ENCODE data around the gene FAM210B.

DNA sequence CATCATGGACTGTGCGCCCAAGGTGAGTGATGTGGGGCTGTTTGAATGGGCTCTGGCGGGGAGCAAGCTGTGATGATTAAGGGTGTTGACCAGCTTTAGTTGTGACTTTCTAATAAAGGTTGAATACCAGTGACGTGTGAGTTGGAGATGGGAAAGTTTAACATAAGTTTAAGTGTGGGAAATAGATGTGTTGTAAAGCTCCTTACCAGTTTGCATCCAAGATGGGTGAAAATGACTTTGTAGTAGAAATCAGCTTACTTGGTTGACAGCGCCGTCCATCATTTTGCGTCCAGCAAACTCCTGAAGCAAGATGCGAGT is 53.7 kb downstream of the FAM210B start:
- TF ChIP-seq, protein P1, sequence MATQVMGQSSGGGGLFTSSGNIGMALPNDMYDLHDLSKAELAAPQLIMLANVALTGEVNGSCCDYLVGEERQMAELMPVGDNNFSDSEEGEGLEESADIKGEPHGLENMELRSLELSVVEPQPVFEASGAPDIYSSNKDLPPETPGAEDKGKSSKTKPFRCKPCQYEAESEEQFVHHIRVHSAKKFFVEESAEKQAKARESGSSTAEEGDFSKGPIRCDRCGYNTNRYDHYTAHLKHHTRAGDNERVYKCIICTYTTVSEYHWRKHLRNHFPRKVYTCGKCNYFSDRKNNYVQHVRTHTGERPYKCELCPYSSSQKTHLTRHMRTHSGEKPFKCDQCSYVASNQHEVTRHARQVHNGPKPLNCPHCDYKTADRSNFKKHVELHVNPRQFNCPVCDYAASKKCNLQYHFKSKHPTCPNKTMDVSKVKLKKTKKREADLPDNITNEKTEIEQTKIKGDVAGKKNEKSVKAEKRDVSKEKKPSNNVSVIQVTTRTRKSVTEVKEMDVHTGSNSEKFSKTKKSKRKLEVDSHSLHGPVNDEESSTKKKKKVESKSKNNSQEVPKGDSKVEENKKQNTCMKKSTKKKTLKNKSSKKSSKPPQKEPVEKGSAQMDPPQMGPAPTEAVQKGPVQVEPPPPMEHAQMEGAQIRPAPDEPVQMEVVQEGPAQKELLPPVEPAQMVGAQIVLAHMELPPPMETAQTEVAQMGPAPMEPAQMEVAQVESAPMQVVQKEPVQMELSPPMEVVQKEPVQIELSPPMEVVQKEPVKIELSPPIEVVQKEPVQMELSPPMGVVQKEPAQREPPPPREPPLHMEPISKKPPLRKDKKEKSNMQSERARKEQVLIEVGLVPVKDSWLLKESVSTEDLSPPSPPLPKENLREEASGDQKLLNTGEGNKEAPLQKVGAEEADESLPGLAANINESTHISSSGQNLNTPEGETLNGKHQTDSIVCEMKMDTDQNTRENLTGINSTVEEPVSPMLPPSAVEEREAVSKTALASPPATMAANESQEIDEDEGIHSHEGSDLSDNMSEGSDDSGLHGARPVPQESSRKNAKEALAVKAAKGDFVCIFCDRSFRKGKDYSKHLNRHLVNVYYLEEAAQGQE (IDR thresholded peaks at IDR 0.05; ENCODE audit: unreplicated experiment): no peak
- TF ChIP-seq, protein P2, sequence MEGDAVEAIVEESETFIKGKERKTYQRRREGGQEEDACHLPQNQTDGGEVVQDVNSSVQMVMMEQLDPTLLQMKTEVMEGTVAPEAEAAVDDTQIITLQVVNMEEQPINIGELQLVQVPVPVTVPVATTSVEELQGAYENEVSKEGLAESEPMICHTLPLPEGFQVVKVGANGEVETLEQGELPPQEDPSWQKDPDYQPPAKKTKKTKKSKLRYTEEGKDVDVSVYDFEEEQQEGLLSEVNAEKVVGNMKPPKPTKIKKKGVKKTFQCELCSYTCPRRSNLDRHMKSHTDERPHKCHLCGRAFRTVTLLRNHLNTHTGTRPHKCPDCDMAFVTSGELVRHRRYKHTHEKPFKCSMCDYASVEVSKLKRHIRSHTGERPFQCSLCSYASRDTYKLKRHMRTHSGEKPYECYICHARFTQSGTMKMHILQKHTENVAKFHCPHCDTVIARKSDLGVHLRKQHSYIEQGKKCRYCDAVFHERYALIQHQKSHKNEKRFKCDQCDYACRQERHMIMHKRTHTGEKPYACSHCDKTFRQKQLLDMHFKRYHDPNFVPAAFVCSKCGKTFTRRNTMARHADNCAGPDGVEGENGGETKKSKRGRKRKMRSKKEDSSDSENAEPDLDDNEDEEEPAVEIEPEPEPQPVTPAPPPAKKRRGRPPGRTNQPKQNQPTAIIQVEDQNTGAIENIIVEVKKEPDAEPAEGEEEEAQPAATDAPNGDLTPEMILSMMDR (conservative IDR thresholded peaks at IDR 0.05; ENCODE audit: low read depth in 2 of 2): no peak
- TF ChIP-seq EZH2phosphoT487 (IDR thresholded peaks at IDR 0.05; ENCODE audit: unreplicated experiment): no peak
- no peak for TF ChIP-seq EZH2 (IDR thresholded peaks at IDR 0.05; ENCODE audit: low read depth, unreplicated experiment)
